DMS114 treated with DMSO at 0.1 percent for 48 hours (cell line): Measurements from ENCODE around the gene GHDC.
"Not testable (repeated sequence)": the region's sequence is repeated elsewhere in the genome, so short reads cannot be mapped to it uniquely, and the experiment has no call there.

Source experiments
- DNase-seq: peaks from one replicate; lab custom pipeline; 2025; ENCODE audit not compliant: unreplicated experiment; lab: John Stamatoyannopoulos, UW

The GHDC gene

GRCh38 chr17:42193969-42194899, at the start of gene GHDC:
Gene GHDC (minus strand): TSS chr17:42194494. CDS start chr17:42193581, 913 bp downstream.
- DNase-seq, result peak; percentile 52

GRCh38 chr17:42243493-42243982, 49.2 kb upstream of the GHDC start:
- no peak for DNase-seq

GRCh38 chr17:42241871-42242270, 47.6 kb upstream of the GHDC start:
- DNase-seq, result no peak

GRCh38 chr17:42240863-42241262, 46.6 kb upstream of the GHDC start:
- DNase-seq, result not testable (repeated sequence)

- no peak for DNase-seq
Measured at GRCh38 chr17:42240201-42240600, 45.9 kb upstream of the GHDC start.

GRCh38 chr17:42239576-42239975, 45.3 kb upstream of the GHDC start:
- DNase-seq, result not testable (repeated sequence)

GRCh38 chr17:42236760-42237159, 42.5 kb upstream of the GHDC start:
- no peak for DNase-seq

GRCh38 chr17:42233994-42234393, 39.7 kb upstream of the GHDC start:
- DNase-seq, result no peak

GRCh38 chr17:42233156-42233555, 38.9 kb upstream of the GHDC start:
- DNase-seq, result no peak

GRCh38 chr17:42230225-42230624, 35.9 kb upstream of the GHDC start:
- DNase-seq, result no peak

GRCh38 chr17:42227849-42228700, 33.8 kb upstream of the GHDC start:
- no peak for DNase-seq

- DNase-seq, result no peak
Measured at GRCh38 chr17:42225646-42226045, 31.4 kb upstream of the GHDC start.

GRCh38 chr17:42224651-42225050, 30.4 kb upstream of the GHDC start:
- DNase-seq, result no peak

- peak; percentile 20 for DNase-seq
Measured at GRCh38 chr17:42221886-42222745, 27.8 kb upstream of the GHDC start.

- not testable (repeated sequence) for DNase-seq
Measured at GRCh38 chr17:42219280-42219679, 25.0 kb upstream of the GHDC start.

GRCh38 chr17:42214156-42214555, 19.9 kb upstream of the GHDC start:
- DNase-seq, result no peak

GRCh38 chr17:42212382-42212781, 18.1 kb upstream of the GHDC start:
- no peak for DNase-seq

GRCh38 chr17:42211921-42212341, 17.6 kb upstream of the GHDC start:
- DNase-seq, result not testable (repeated sequence)

GRCh38 chr17:42210046-42210445, 15.8 kb upstream of the GHDC start:
- DNase-seq, result no peak

- not testable (repeated sequence) for DNase-seq
Measured at GRCh38 chr17:42206153-42206612, 11.9 kb upstream of the GHDC start.
